Measurements from ENCODE around the gene PKNOX1. TPM values are rescaled to one million over a fixed set of nuclear protein-coding genes. Genes with fewer than 3 reads are reported as not detected.

The PKNOX1 gene
- total and polyA plus RNA-seq, 2 experiments from 2014 or later = 29.9 to 76.7 TPM

DNA sequence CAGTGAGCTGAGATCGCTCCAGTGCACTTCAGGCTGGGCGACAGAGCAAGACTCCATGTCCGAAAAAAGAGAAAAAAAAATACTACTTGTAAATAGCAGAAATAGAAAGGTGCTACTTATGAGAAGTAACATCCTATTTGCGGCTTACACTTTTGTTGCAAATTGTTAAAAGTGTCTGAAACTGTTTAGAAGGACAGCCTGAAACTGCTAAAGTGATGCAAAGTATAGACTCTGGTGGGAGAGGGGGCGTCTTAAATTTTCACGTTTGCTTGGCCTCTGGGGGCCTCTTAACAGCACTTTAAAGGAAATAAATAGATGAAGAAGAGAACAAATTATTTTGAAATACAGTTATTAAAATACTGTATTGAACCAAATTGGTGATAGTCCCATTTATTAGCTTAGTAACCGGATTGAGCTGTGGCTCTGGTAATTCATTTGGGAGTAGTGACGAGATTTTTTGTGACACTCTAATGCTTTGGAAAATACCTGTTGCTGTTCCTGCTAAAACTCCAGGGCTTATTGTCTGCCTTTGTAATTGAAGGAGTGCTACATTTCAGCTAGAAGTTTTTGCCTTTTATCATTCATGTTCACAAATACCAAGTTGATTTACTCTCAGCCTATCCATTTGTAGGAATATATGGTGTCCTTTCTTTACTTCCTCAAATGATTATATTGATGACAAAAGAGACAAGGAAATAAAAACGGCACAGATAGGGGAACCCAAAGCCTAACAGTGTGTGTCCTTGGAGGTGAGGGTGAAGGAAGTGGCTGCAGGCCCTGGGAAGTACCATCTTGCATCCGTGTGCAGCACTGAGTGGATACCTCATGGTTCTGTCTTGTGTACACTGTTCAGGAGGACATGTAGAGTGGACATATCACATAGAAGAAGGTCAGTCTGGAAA lies 6.2 kb downstream of the PKNOX1 start (continued):
- TF ChIP-seq ZNF462 (CRISPR knock-in tag; IDR thresholded peaks at IDR 0.05) (no peak), STAT1 (IDR thresholded peaks at IDR 0.05; ENCODE audit: unreplicated experiment) (no peak), CREB1 (CRISPR knock-in tag; IDR thresholded peaks at IDR 0.05; ENCODE audit: low read depth) (no peak), JUNB (IDR thresholded peaks at IDR 0.05; ENCODE audit: unreplicated experiment) (no peak), ZNF331 (CRISPR knock-in tag; IDR thresholded peaks at IDR 0.05; ENCODE audit: low read depth) (no peak), ETS1 (IDR thresholded peaks at IDR 0.05) (no peak), EZH2 (IDR thresholded peaks at IDR 0.05; ENCODE audit: low read depth, unreplicated experiment) (no peak), NANOG (IDR thresholded peaks at IDR 0.05; ENCODE audit: borderline replicate concordance) (no peak)
- TF ChIP-seq, protein P1, sequence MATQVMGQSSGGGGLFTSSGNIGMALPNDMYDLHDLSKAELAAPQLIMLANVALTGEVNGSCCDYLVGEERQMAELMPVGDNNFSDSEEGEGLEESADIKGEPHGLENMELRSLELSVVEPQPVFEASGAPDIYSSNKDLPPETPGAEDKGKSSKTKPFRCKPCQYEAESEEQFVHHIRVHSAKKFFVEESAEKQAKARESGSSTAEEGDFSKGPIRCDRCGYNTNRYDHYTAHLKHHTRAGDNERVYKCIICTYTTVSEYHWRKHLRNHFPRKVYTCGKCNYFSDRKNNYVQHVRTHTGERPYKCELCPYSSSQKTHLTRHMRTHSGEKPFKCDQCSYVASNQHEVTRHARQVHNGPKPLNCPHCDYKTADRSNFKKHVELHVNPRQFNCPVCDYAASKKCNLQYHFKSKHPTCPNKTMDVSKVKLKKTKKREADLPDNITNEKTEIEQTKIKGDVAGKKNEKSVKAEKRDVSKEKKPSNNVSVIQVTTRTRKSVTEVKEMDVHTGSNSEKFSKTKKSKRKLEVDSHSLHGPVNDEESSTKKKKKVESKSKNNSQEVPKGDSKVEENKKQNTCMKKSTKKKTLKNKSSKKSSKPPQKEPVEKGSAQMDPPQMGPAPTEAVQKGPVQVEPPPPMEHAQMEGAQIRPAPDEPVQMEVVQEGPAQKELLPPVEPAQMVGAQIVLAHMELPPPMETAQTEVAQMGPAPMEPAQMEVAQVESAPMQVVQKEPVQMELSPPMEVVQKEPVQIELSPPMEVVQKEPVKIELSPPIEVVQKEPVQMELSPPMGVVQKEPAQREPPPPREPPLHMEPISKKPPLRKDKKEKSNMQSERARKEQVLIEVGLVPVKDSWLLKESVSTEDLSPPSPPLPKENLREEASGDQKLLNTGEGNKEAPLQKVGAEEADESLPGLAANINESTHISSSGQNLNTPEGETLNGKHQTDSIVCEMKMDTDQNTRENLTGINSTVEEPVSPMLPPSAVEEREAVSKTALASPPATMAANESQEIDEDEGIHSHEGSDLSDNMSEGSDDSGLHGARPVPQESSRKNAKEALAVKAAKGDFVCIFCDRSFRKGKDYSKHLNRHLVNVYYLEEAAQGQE (IDR thresholded peaks at IDR 0.05; ENCODE audit: unreplicated experiment) = no peak

Measured in GM23338 (cell line).